WTC11 (cell line): ENCODE data around the gene ZC3H4. TPM values are rescaled to one million over a fixed set of nuclear protein-coding genes. Genes with fewer than 3 reads are reported as not detected.

Source experiments
- ATAC-seq: fragments of 200-7000 bp; cut with Tn5 transposase; 2 replicates; pipeline ENCODE4 v1.10.0; 2021; ENCODE audit warnings: mild to moderate bottlenecking, moderate library complexity
- CTCF ChIA-PET: fragments of 300-600 bp; sonication (Branson Sonifier 250); formaldehyde crosslinking; loops from one replicate; lab custom pipeline; 2021; ENCODE audit warnings: antibody characterized with exemption; lab: Charles Lee
- POLR2A ChIA-PET: fragments of 350-600 bp; sonication (Branson Sonifier 250); formaldehyde crosslinking; loops from one replicate; lab custom pipeline; 2021; ENCODE audit warnings: antibody characterized with exemption; lab: Charles Lee
- DNase-seq: peaks from one replicate; pipeline ENCODE4 v3.0.0; 2021; ENCODE audit warnings: low spot score
- H3K27ac Mint-ChIP-seq: 2 replicates; pipeline ENCODE4 v1.8.0; 2021; ENCODE audit warnings: mixed read lengths
- H3K27me3 Mint-ChIP-seq: 2 replicates; pipeline ENCODE4 v1.8.0; 2021; ENCODE audit warnings: low read depth, mild to moderate bottlenecking, moderate library complexity, mixed read lengths
- H3K36me3 Mint-ChIP-seq: 2 replicates; pipeline ENCODE4 v1.8.0; 2021; ENCODE audit warnings: mixed read lengths
- H3K4me1 Mint-ChIP-seq: 2 replicates; pipeline ENCODE4 v1.8.0; 2022; ENCODE audit warnings: mixed read lengths
- H3K4me3 Mint-ChIP-seq: 2 replicates; pipeline ENCODE4 v1.8.0; 2021; ENCODE audit warnings: mild to moderate bottlenecking, moderate library complexity, mixed read lengths
- H3K9me3 Mint-ChIP-seq: 2 replicates; pipeline ENCODE4 v1.8.0; 2021; ENCODE audit warnings: mixed read lengths
- ARID4B ChIP-seq: sonication (generic); formaldehyde crosslinking; IDR thresholded peaks from 2 replicates; pipeline ENCODE4 v1.8.0; 2023; ENCODE audit warnings: missing genetic modification reagents, mild to moderate bottlenecking, borderline replicate concordance
- ATF3 ChIP-seq: sonication (generic); formaldehyde crosslinking; conservative IDR thresholded peaks from 2 replicates; pipeline ENCODE4 v1.8.1; 2022; ENCODE audit warnings: mild to moderate bottlenecking, missing genetic modification reagents
- CREM ChIP-seq: sonication (generic); formaldehyde crosslinking; IDR thresholded peaks from 2 replicates; pipeline ENCODE4 v1.8.1; 2022; ENCODE audit warnings: mild to moderate bottlenecking, missing genetic modification reagents, moderate library complexity
- ESRRA ChIP-seq: sonication (generic); formaldehyde crosslinking; IDR thresholded peaks from 2 replicates; pipeline ENCODE4 v1.8.1; 2022; ENCODE audit warnings: mild to moderate bottlenecking, missing genetic modification reagents, borderline replicate concordance
- FOXJ3 ChIP-seq: sonication (generic); formaldehyde crosslinking; IDR thresholded peaks from 2 replicates; pipeline ENCODE4 v1.9.0; 2021; ENCODE audit warnings: missing genetic modification reagents, mild to moderate bottlenecking, borderline replicate concordance
- GTF2I ChIP-seq: fragments of 250-450 bp; sonication (Bioruptor Pico); conservative IDR thresholded peaks from 2 replicates; pipeline ENCODE4 v1.4.0; 2021; ENCODE audit warnings: mild to moderate bottlenecking
- IRF2 ChIP-seq: sonication (generic); formaldehyde crosslinking; IDR thresholded peaks from 2 replicates; pipeline ENCODE4 v1.8.0; 2022; ENCODE audit warnings: low read depth, missing genetic modification reagents, borderline replicate concordance
- KAT7 ChIP-seq: sonication (generic); formaldehyde crosslinking; IDR thresholded peaks from 2 replicates; pipeline ENCODE4 v1.8.1; 2023; ENCODE audit warnings: missing genetic modification reagents, mild to moderate bottlenecking, borderline replicate concordance
- MAX ChIP-seq: sonication (generic); formaldehyde crosslinking; IDR thresholded peaks from 2 replicates; pipeline ENCODE4 v1.8.0; 2022; ENCODE audit warnings: mild to moderate bottlenecking, missing genetic modification reagents
- MYBL2 ChIP-seq: sonication (generic); formaldehyde crosslinking; IDR thresholded peaks from 2 replicates; pipeline ENCODE4 v1.8.1; 2023; ENCODE audit warnings: mild to moderate bottlenecking, moderate library complexity, missing genetic modification reagents
- NFE2L1 ChIP-seq: sonication (generic); formaldehyde crosslinking; IDR thresholded peaks from 2 replicates; pipeline ENCODE4 v1.8.1; 2023; ENCODE audit warnings: missing genetic modification reagents
- NFYB ChIP-seq: sonication (generic); formaldehyde crosslinking; conservative IDR thresholded peaks from 2 replicates; pipeline ENCODE4 v1.8.0; 2022; ENCODE audit warnings: low read depth, missing genetic modification reagents
- PRDM15 ChIP-seq: sonication (generic); formaldehyde crosslinking; IDR thresholded peaks from 2 replicates; pipeline ENCODE4 v1.8.0; 2022; ENCODE audit warnings: missing genetic modification reagents
- RELA ChIP-seq: sonication (generic); formaldehyde crosslinking; IDR thresholded peaks from 2 replicates; pipeline ENCODE4 v1.8.1; 2022; ENCODE audit warnings: missing genetic modification reagents, mild to moderate bottlenecking, borderline replicate concordance
- USF1 ChIP-seq: sonication (generic); formaldehyde crosslinking; IDR thresholded peaks from 2 replicates; pipeline ENCODE4 v1.8.0; 2022; ENCODE audit warnings: mild to moderate bottlenecking, missing genetic modification reagents
- ZMAT4 ChIP-seq: fragments of 250-450 bp; sonication (Bioruptor Pico); IDR thresholded peaks from 2 replicates; pipeline ENCODE4 v1.9.0; 2021; ENCODE audit warnings: mild to moderate bottlenecking
- ZNF232 ChIP-seq: sonication (generic); formaldehyde crosslinking; IDR thresholded peaks from 2 replicates; pipeline ENCODE4 v1.8.0; 2022; ENCODE audit warnings: mild to moderate bottlenecking, missing genetic modification reagents
- ZNF512 ChIP-seq: sonication (generic); formaldehyde crosslinking; IDR thresholded peaks from 2 replicates; pipeline ENCODE4 v1.8.1; 2022; ENCODE audit warnings: missing genetic modification reagents, borderline replicate concordance
- total RNA-seq: library from RNA; stranded (reverse); gene quantifications from 3 replicates; pipeline ENCODE4 v1.2.3, GENCODE V29; 2021

ZC3H4 gene
- total RNA-seq, 1 experiment from 2014 or later: 67.2 TPM

- TF ChIP-seq KAT7: no peak
- TF ChIP-seq FOXJ3 (CRISPR knock-in tag): no peak
- no peak for TF ChIP-seq USF1
- TF ChIP-seq RELA (CRISPR knock-in tag): no peak
- no peak for TF ChIP-seq CREM (CRISPR knock-in tag)
- no peak for TF ChIP-seq PRDM15
- TF ChIP-seq ATF3 (CRISPR knock-in tag): no peak
- no peak for TF ChIP-seq ZMAT4 (CRISPR knock-in tag)
- no peak for TF ChIP-seq NFYB (CRISPR knock-in tag)
- TF ChIP-seq MYBL2: no peak
- TF ChIP-seq IRF2: no peak
- no peak for TF ChIP-seq ZNF512 (CRISPR knock-in tag)
- no peak for TF ChIP-seq ESRRA (CRISPR knock-in tag)
- TF ChIP-seq GTF2I (CRISPR knock-in tag): no peak
Measured at GRCh38 chr19:47024502-47024901, 89.1 kb downstream of the ZC3H4 start (continued).

- no peaks in the 10 kb centered on the region for H3K9me3 Mint-ChIP-seq
- no peak for TF ChIP-seq NFE2L1 (CRISPR knock-in tag)
- no peak for DNase-seq
- H3K36me3 Mint-ChIP-seq: no peaks in the 10 kb centered on the region
- peak overlapping the region; percentile 53 for H3K4me3 Mint-ChIP-seq
- H3K4me1 Mint-ChIP-seq: peaks cover 18% of the 10 kb centered on the region
- no peak overlapping the region for H3K27ac Mint-ChIP-seq
- ChIA-PET POLR2A (interaction anchor here (1.1 kb wide), 1 partner anchor 90 kb away, joined by 4 read pairs; the partner anchor contains the start of gene ZC3H4), CTCF (interaction anchor here (0.7 to 4.3 kb wide), 4 partner anchors 11 to 256 kb away, joined by 3 to 58 read pairs (median 5); no protein-coding TSS in a partner anchor)
- H3K27me3 Mint-ChIP-seq: peaks cover 94% of the 10 kb centered on the region
- peak; percentile 19 for ATAC-seq
Measured at GRCh38 chr19:47023448-47023794, 90.2 kb downstream of the ZC3H4 start.

- Mint-ChIP-seq H3K27ac (no peak overlapping the region), H3K27me3 (peaks cover 91% of the 10 kb centered on the region), H3K4me1 (peaks cover 13% of the 10 kb centered on the region), H3K4me3 (peak overlapping the region; percentile 53), H3K36me3 (no peaks in the 10 kb centered on the region), H3K9me3 (no peaks in the 10 kb centered on the region)
- DNase-seq (no peak), ATAC-seq (no peak)
- TF ChIP-seq ZNF232 (no peak), ARID4B (CRISPR knock-in tag) (no peak), MAX (CRISPR knock-in tag) (0 out of 2 replicates have a peak, but pooled peaks have one; percentile 28)
- ChIA-PET CTCF (interaction anchor here (0.6 to 4.3 kb wide), 4 partner anchors 10 to 256 kb away, joined by 3 to 58 read pairs (median 4); no protein-coding TSS in a partner anchor), POLR2A (interaction anchor here (0.7 to 1.1 kb wide), 2 partner anchors 90 to 274 kb away, joined by 4 to 9 read pairs; partner anchors contain the start of gene ZC3H4)
Measured at GRCh38 chr19:47022541-47023447, 90.8 kb downstream of the ZC3H4 start.
